NCI-H1105 treated with DMSO at 0.1 percent for 48 hours (cell line): ENCODE data around the gene LYSMD2.

Experiments
- DNase-seq: peaks from one replicate; lab custom pipeline; 2025; lab: John Stamatoyannopoulos, UW

The LYSMD2 gene

DNA sequence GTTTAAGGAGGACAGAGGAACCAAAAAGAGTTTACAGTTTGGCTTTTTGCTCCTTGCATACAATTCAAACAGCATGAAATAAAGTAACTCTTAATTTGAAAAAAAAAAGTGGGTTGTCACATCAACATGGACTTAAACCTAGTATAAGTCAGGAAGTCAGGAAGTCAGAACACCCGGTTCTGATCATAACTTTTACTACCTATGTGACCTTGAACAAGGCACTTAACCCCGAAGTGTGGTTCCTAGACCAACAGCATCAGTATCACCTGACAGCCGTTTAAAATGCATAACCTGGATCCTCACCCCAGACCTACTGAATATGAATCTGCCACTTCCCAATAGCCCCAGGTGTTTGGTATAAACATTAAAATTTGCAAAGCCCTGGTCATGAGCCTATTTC is 18.7 kb downstream of the LYSMD2 start:
- DNase-seq, result no peak

DNA sequence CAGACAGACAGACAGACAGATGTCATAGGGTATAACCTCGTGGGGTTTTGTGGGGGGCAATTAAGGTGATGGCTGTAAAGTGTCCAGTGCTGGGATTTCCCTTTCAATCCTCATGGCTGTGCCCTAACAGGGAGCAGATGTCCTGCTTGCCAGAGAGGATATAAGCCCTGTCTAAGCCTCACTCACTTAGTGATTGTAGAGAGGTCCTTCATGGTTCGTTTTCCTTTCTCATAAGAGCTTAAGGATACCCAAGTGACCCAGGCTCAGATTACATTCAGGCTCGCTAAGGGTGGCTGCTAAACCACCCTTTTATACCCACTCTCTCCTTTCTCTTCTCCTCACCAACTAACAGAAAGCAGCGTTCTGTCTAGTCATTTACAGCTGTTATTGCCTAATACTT is 19.2 kb downstream of the LYSMD2 start:
- no peak for DNase-seq

- no peak for DNase-seq
These were observed 22.5 kb downstream of the LYSMD2 start for GRCh38 chr15:51714911-51715310.

- DNase-seq, result no peak
These were observed 23.3 kb downstream of the LYSMD2 start for GRCh38 chr15:51714162-51714561.

DNA sequence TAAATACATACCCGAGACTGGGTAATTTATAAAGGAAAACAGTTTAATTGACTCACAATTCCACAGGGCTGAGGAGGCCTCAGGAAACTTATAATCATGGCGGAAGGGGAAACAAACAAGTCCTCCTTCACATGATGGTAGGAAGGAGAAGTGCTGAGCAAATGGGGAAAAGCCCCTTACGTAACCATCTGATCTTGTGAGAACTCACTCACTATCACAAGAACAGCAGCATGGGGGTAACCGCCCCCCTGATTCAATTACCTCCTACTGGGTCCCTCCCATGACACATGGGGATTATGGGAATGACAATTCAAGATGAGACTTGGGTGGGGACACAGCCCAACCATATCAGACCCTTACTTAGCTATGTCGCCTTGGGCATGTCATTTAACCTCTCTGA is 28.4 kb downstream of the LYSMD2 start:
- no peak for DNase-seq

GRCh38 chr15:51708013-51708412 is 29.4 kb downstream of the LYSMD2 start:
- peak; percentile 32 for DNase-seq

DNA sequence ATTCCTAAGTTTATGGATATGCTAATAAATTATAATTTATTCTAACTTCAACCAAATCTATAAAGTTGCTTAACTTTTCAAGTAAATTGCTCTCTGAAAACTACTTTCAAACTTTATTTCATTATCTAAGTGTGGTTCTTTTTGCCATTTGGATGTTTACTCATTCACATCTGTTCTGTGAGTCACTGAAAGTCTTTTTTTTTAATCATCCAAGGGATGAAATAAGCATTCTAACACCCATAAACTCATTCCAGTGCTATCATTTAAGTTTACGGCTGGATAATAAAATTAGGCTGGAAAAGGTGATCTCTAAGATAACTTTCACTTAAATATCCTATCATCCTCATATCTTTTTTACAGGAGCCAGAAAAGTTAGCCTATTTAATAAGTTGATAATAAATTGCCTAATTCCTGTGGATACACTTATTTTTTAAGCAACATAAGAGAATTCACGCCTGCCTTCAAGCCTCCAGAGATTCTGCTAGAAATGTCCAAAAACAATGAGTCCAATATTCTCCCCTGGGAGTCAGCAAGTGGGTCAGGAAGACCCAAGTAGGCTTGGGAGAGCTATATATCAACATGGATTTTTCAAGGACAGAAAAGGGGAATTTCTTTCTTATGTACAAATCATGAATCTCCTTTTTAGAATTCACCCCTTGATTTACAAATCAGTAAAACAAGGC is 30.4 kb downstream of the LYSMD2 start:
- no peak for DNase-seq

DNA sequence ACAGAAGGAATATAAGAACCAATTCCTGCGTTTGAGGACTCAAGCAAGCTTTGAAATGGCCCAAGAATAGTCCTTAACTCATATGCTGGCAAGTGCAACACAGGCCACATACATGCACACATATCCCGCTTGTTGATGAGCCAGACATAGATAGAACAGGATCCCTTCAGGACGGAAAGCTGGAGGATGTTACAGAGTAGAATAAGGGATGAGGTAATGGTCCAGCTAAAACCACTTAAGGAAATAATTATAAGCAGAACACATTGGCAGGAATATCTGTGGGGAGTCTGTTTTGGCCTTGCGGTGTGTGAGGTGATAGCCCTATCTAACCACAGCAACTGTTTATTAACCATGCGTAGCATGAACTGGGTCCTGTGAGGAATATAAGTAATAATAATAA is 31.2 kb downstream of the LYSMD2 start:
- no peak for DNase-seq

DNA sequence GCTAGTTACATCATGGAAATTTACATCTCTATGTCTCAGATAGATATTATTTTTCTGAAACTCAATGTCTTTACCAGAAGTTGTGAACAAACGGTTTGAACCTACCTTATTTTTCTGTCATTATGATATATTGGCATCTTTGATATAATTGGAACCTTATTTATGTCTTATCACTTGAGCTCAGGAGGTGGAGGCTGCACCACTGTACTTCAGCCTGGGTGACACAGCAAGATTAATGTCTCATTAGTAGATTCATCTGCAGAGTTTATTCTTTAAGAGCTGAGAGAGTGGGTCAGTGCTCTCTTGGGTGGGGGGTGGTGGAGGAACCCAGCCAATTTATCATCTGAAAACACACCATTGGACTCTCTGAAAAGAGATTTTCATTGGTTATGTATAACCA is 34.7 kb downstream of the LYSMD2 start:
- no peak for DNase-seq

DNA sequence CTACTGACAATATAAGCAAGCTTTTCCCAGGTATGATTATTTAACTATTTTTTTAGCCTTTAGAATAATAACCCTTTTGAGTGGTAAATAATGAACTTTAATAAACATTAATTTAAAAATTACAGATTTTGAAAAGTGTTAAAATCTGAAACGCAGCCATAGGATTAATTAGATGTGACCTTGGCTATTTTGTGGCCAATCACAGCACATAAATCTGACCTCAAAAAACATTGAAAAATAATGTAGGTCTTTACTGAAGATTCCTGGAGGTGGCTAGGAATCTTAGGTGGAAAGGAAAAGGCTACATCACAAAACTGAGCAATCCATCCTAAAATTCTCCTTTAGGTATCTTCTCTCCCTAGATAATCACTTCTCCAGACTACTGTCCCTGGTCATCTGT is 38.1 kb downstream of the LYSMD2 start:
- DNase-seq, result no peak

- no peak for DNase-seq
These were observed 40.3 kb downstream of the LYSMD2 start for GRCh38 chr15:51697163-51697562.

DNA sequence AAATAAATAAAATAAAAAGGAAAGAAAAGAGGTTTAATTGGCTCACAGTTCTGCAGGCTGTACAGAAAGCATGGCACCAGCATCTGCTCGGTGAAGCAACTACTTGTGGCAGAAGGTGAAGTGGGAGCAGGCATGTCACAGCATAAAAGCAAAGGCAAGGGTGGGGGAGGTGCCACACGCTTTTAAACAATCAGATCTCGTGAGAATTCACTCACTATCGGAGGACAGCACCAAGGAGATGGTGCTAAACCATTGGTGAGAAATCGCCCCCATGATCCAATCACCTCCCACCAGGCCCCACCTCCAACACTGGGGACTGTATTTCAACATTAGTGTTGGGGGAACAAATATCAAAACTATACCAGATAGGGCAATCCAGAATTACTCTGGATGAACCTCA is 40.9 kb downstream of the LYSMD2 start:
- DNase-seq, result no peak

DNA sequence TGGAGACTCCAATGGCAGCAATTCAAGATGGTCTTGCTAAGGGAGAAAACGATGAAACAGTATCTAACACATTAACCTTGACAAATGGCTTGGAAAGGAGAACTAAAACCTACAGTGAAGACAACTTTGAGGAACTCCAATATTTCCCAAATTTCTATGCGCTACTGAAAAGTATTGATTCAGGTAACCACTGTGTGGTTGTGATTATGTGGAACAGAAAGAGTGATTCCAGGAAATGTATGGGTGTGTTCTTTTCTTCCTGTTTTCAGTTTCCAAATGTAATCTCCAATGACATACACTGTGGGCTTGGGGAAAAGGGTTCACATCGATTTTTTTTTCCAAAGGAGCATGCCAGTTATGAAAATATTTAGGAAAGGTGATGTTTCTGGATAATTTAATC is 45.3 kb downstream of the LYSMD2 start:
- DNase-seq, result no peak

- DNase-seq, result no peak
These were observed 48.6 kb downstream of the LYSMD2 start for GRCh38 chr15:51688863-51689262.

DNA sequence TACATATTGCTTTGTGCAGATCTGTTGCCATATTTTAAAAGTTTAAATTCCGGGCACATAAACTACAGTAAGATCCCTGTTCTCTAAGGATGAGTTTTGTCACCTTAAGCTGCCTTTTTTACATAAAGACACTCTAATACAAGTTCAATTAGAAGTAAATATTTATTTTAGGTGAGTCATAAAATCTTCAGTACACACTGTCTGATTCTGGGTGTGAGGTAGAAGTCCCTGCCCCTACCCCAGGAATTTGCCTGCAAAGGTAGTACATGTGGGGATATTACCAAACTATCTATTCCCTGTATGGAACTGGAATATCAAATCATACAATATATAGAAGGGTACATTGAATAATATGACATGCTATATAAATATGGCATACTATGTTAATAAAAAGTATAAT is 49.9 kb downstream of the LYSMD2 start:
- no peak for DNase-seq

DNA sequence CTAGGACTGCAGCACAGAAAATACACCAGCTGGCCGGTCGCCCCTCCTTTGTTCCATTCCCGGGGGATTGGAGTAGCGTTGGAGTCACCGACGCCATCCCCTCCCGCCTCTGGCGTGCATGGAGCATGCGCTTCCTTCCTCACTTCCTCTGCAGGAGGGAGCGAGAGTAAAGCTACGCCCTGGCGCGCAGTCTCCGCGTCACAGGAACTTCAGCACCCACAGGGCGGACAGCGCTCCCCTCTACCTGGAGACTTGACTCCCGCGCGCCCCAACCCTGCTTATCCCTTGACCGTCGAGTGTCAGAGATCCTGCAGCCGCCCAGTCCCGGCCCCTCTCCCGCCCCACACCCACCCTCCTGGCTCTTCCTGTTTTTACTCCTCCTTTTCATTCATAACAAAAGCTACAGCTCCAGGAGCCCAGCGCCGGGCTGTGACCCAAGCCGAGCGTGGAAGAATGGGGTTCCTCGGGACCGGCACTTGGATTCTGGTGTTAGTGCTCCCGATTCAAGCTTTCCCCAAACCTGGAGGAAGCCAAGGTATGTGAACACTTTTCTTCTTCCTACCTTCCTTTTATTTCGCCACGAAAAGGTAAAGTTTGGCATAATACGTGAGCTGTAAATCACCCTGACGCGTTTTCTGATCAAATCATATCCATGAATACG is 56.0 kb downstream of the LYSMD2 start, which contains the start of gene SCG3:
Gene SCG3 (plus strand): TSS at position 201 of the 661 bp plus-strand sequence. CDS start 253 bp downstream, at position 454.
- peak; percentile 76 for DNase-seq

DNA sequence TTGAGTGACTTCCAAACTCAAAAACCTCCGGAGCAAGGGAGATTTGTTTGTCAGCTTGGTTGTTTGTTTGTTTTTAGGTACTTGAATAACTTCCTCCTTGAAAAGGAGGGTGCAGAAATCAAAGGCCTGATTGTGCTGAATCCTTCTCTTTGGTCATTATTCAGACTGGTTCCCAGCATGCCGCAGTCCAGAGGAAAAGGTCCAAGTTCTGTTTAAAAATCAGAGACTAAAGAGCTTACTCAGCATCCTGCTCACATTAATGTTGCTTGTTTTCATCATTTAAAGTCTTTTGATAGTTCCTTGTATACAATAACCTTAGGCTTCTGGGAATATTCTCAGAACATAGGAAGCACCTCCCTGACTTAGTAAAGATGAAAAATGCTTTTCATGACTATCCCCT is 57.1 kb downstream of the LYSMD2 start:
- no peak for DNase-seq

- no peak for DNase-seq
These were observed 59.4 kb downstream of the LYSMD2 start for GRCh38 chr15:51678096-51678495.

DNA sequence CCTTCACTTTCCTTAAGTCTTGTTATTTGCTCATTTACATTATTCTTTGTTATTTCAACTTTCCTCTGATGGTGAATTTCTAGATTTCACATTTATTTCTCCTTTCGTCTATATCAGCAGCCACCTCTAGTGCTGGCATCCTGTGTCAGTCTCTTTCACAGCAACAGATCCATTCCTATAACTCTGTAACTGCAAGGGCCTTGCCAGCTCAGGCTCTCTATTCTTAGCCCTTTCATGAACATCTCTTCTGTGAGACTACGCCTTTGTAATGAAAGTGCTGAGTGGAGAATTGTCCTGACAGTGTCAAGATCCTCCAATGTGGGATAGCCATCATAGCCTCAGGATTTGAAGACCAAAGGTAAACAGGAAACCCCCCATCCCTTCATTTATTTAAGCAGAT is 60.0 kb downstream of the LYSMD2 start:
- DNase-seq, result no peak

DNA sequence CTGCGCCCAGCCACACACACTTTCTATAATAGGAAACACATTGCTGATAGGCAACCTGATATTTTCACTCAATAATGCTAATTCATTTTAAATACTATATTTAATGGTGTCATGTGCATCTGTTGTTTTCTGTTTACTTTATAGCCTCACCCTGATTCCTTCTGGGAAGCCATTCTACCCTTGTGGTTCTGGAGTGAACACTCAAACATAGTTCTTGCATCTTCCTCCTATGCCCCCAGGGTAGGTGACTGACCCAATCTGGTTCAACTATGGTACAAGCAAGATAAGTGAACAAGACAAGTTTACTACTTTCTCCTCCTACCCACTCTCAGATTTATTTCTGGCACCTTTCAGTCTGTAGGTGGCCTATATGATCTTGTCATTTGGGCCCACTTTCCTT is 60.4 kb downstream of the LYSMD2 start:
- DNase-seq, result no peak

- DNase-seq, result no peak
These were observed 62.2 kb downstream of the LYSMD2 start for GRCh38 chr15:51675234-51675633.
